Suprapubic skin (tissue), 4 donors: ENCODE measurements around the gene BTD. TPM values are rescaled to one million over a fixed set of nuclear protein-coding genes. Genes with fewer than 3 reads are reported as not detected.
A peak's percentile ranks its signal among the peaks of the same experiment; 100 is the strongest.

Experiments used
- DNase-seq, 2 donors: peaks; one replicate each; pipeline ENCODE4 v3.0.0-alpha.2; 2019; ENCODE audit warnings: low spot score in 2 of 2
- H3K27ac ChIP-seq: fragments of 200-600 bp; sonication (generic); one replicate; pipeline ENCODE4 v1.5.1; 2019
- H3K27me3 ChIP-seq: fragments of 200-600 bp; sonication (generic); one replicate; pipeline ENCODE4 v1.5.1; 2019
- H3K36me3 ChIP-seq: fragments of 200-600 bp; sonication (generic); one replicate; pipeline ENCODE4 v1.5.1; 2019
- H3K4me1 ChIP-seq: fragments of 200-600 bp; sonication (generic); one replicate; pipeline ENCODE4 v1.5.1; 2019
- H3K4me3 ChIP-seq: fragments of 200-600 bp; sonication (generic); one replicate; pipeline ENCODE4 v1.5.1; 2019; ENCODE audit warnings: mild to moderate bottlenecking
- H3K9me3 ChIP-seq: fragments of 200-600 bp; sonication (generic); one replicate; pipeline ENCODE4 v1.5.1; 2019
- EP300 ChIP-seq: sonication (generic); formaldehyde crosslinking; IDR thresholded peaks from one replicate; pipeline ENCODE4 v1.6.1; 2017; ENCODE audit warnings: antibody characterized with exemption
- POLR2A ChIP-seq, 2 donors: fragments of 450-650 bp; IDR thresholded peaks; one replicate each; pipeline ENCODE4 v1.6.1; 2017; ENCODE audit warnings: antibody characterized with exemption in 2 of 2, mild to moderate bottlenecking in 2 of 2, moderate library complexity in 2 of 2
- POLR2AphosphoS5 ChIP-seq, 3 donors: sonication (generic); formaldehyde crosslinking; IDR thresholded peaks; one replicate each; pipeline ENCODE4 v1.6.1; 2017; ENCODE audit warnings: antibody characterized with exemption in 3 of 3
- WGBS: methylation state at CpG from one replicate; pipeline ENCODE4 v1.1.5; 2018; 5-methylcytosine and 5-hydroxymethylcytosine counted together
- total RNA-seq, 4 donors: library from RNA; depleted of rRNA; stranded (reverse); fragments of >200 nt; gene quantifications; one replicate each; pipeline ENCODE4 v1.1.0, GENCODE V29; 2016
- TF ChIP-seq, protein P1 (sequence below), 2 donors: fragments of 200-600 bp in 1 of 2; fragments of 450-650 bp in 1 of 2; sonication (generic) in 1 of 2; IDR thresholded peaks; one replicate each; pipeline ENCODE4 v1.5.1; 2016 to 2019; ENCODE audit warnings: antibody characterized with exemption in 2 of 2, mild to moderate bottlenecking in 1 of 2, moderate library complexity in 1 of 2

Gene BTD
- total RNA-seq, 4 donors from 2014 or later: 16.9 to 25.9 (median 19.1) TPM

- no peaks in the 10 kb centered on the region for H3K9me3 ChIP-seq
- no peaks in the 10 kb centered on the region for H3K27me3 ChIP-seq
- H3K36me3 ChIP-seq: peaks cover 55% of the 10 kb centered on the region
- no peak overlapping the region for H3K4me3 ChIP-seq
- H3K4me1 ChIP-seq: peaks cover 19% of the 10 kb centered on the region
- 89% methylated on average over 5 of the region's 5 CpGs for WGBS
- H3K27ac ChIP-seq: no peak overlapping the region
- TF ChIP-seq POLR2AphosphoS5 (IDR thresholded peaks at IDR 0.05) (no peak), EP300 (no peak), POLR2A (IDR thresholded peaks at IDR 0.05) (no peak)
- TF ChIP-seq, protein P1, sequence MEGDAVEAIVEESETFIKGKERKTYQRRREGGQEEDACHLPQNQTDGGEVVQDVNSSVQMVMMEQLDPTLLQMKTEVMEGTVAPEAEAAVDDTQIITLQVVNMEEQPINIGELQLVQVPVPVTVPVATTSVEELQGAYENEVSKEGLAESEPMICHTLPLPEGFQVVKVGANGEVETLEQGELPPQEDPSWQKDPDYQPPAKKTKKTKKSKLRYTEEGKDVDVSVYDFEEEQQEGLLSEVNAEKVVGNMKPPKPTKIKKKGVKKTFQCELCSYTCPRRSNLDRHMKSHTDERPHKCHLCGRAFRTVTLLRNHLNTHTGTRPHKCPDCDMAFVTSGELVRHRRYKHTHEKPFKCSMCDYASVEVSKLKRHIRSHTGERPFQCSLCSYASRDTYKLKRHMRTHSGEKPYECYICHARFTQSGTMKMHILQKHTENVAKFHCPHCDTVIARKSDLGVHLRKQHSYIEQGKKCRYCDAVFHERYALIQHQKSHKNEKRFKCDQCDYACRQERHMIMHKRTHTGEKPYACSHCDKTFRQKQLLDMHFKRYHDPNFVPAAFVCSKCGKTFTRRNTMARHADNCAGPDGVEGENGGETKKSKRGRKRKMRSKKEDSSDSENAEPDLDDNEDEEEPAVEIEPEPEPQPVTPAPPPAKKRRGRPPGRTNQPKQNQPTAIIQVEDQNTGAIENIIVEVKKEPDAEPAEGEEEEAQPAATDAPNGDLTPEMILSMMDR (IDR thresholded peaks at IDR 0.05): no peak
- DNase-seq: no peak
Measured at GRCh38 chr3:15679306-15679705, 77.8 kb downstream of the BTD start.

DNA sequence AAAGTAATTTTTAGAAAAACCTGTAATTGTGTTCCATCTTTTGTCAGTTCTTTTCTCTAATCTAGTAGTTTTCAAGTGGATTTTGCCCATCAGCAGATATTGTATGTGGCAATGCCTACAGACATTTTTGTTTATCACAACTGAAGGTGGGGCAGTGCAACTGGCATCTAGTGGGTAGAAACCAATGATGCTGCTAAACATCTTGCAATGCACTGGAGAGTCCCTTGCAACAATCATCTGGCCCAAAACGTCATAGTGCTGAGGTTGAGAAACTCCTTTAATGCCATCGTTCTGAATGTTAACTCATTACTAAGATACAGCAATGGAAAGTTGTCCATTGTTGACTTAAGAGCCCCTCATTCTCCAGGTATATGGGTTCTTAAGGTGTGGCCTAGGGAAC lies 80.1 kb downstream of the BTD start:
- Histone ChIP-seq H3K27me3 (no peaks in the 10 kb centered on the region), H3K4me1 (peaks cover 19% of the 10 kb centered on the region), H3K36me3 (peaks cover 52% of the 10 kb centered on the region), H3K27ac (no peak overlapping the region), H3K9me3 (no peaks in the 10 kb centered on the region), H3K4me3 (no peak overlapping the region)
- 63% methylated on average over 2 of the region's 2 CpGs for WGBS
- DNase-seq: no peak
- no peak for TF ChIP-seq EP300
- TF ChIP-seq, protein P1 (IDR thresholded peaks at IDR 0.05): no peak
- no peak for TF ChIP-seq POLR2AphosphoS5 (IDR thresholded peaks at IDR 0.05)
- no peak for TF ChIP-seq POLR2A (IDR thresholded peaks at IDR 0.05)

- Histone ChIP-seq H3K36me3 (peaks cover 52% of the 10 kb centered on the region), H3K4me3 (no peak overlapping the region), H3K27ac (no peak overlapping the region), H3K9me3 (no peaks in the 10 kb centered on the region), H3K4me1 (peaks cover 19% of the 10 kb centered on the region), H3K27me3 (no peaks in the 10 kb centered on the region)
- TF ChIP-seq, protein P1 (IDR thresholded peaks at IDR 0.05): no peak
- no peak for TF ChIP-seq POLR2A (IDR thresholded peaks at IDR 0.05)
- no peak for DNase-seq
- 24% methylated on average over 3 of the region's 3 CpGs for whole genome bisulfite sequencing
Measured at GRCh38 chr3:15682561-15683185, 81.1 kb downstream of the BTD start.

- Histone ChIP-seq H3K27ac (peak overlapping the region; percentile 16), H3K27me3 (no peaks in the 10 kb centered on the region), H3K4me3 (no peak overlapping the region), H3K4me1 (peaks cover 19% of the 10 kb centered on the region), H3K36me3 (peaks cover 52% of the 10 kb centered on the region), H3K9me3 (no peaks in the 10 kb centered on the region)
- 77% methylated on average over 1 of the region's 1 CpG for WGBS
- no peak for DNase-seq
- TF ChIP-seq EP300: no peak
- TF ChIP-seq POLR2A (IDR thresholded peaks at IDR 0.05): no peak
- TF ChIP-seq, protein P1 (IDR thresholded peaks at IDR 0.05): no peak
- TF ChIP-seq POLR2AphosphoS5 (IDR thresholded peaks at IDR 0.05): no peak
Measured at GRCh38 chr3:15683253-15683652, 81.7 kb downstream of the BTD start.

GRCh38 chr3:15685927-15686326 lies 84.4 kb downstream of the BTD start:
- TF ChIP-seq, protein P1 (IDR thresholded peaks at IDR 0.05): no peak
- TF ChIP-seq EP300 (no peak), POLR2AphosphoS5 (IDR thresholded peaks at IDR 0.05) (no peak), POLR2A (IDR thresholded peaks at IDR 0.05) (no peak)
- no peak overlapping the region for H3K4me3 ChIP-seq
- H3K27ac ChIP-seq: no peak overlapping the region
- H3K36me3 ChIP-seq: peaks cover 65% of the 10 kb centered on the region
- H3K27me3 ChIP-seq: no peaks in the 10 kb centered on the region
- no peak for DNase-seq
- 76% methylated on average over 7 of the region's 7 CpGs for WGBS
- no peaks in the 10 kb centered on the region for H3K9me3 ChIP-seq
- H3K4me1 ChIP-seq: peaks cover 19% of the 10 kb centered on the region
